ENCODE results near the gene CDC42SE2.
A peak's percentile ranks its signal among the peaks of the same experiment; 100 is the strongest.

CDC42SE2 gene

DNA sequence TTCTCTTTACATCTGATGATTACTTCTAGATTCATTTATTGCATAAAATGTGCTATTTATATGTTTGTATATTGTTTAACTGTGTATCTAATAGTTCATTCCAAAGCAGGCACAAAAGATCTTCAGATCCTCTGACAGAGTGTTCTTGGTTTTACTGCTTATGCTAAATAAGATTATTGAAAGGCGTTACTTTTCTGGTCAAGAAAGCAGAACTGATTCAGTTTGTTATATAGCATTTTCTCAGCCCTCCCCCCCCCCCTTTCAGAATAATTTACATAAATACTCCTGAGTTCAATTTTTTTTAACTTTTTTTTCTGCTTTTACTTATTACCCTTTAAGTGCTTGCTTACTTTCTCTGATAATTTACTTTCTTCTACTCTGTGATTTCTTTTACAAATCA, 15.4 kb downstream of the CDC42SE2 start:
- no peak for DNase-seq

DNA sequence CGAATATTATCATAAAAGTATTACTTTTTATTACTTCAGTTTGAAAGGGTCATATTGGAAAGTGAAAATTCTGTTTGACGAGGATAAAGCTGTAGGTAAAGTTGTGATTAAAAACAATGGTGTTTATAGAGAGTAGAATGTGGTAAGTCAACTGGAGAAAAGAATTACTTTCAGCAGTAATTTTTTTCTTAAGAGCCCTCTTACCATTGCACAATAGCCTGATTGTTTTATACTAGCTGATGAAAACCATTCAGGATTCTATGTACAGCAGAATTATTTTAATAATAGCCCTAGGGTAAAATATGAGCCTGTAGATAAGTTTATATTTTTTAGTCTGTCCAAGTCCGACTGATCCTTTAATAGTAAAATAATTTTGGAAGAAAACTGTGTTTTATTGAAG, 16.6 kb downstream of the CDC42SE2 start:
- no peak for DNase-seq

DNA sequence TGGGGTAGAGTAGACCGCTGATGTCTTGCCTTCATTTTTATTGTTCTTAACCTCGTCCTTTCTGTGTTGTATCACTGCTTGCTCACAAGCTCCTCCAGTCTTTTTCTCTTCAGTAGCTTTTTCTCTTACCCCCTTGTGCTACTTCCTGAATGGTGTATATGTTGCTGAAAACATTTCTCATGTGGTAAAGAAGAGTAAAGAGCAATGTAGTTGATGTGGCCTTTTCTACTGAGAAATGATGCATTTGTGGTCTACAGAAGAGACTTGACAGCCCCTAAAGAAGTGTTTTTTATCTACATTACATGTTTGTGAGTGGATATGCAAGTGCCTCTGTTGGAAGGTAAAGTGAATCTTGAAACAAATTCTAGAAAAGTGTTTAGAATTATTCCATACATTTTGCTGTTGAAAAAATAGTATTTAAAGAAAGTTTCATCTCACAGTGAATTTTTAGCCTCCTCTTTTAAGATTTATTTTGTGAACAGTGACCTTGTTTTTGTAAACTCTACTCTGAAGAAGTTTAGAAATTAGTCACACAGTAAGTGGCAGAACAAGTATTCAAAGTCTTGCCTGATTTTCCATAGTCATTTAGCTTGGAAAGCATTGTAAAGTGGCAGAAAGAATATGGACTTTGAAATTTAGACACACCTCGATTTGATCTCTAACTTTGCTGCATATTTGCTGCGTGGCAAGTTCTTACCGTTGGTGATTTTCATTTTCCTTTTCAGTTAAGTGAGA, 17.4 kb downstream of the CDC42SE2 start:
- DNase-seq = no peak

DNA sequence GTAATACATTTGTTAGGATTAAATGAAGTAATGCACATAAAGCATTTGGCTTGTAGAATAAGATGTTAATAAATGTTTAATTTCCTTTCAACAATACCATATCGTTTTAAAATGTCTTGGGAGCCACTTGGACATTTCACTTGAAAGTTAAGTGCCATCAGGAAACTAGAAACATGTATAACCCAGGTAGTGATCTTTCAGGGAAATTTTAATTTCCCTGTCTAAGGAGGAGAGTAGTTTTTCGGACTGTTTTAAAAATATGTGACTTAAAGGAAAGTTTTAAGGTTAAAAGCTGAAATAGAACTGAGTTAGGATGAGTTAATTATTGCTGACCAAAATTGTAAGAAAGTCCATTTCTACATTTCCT, 18.0 kb downstream of the CDC42SE2 start:
- no peak for DNase-seq

DNA sequence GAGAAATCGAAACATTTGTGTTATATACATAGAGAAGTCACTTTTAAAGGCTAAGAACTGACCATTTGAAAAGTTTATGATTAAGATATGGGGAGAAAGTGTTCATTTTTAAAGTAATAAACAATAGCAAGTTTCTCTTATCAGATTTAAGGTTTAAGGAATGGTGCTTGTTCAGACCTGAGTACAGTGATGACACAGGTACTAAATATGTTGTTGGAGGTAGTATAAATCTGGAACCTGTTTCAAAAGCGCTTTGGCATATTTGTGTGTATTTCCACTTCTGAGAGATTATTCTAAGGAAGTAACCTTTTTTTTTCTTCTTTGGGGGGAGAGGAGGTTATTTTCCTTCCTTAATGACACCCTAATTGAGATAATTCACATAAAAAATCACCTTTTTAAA, 18.4 kb downstream of the CDC42SE2 start:
- no peak for DNase-seq

DNA sequence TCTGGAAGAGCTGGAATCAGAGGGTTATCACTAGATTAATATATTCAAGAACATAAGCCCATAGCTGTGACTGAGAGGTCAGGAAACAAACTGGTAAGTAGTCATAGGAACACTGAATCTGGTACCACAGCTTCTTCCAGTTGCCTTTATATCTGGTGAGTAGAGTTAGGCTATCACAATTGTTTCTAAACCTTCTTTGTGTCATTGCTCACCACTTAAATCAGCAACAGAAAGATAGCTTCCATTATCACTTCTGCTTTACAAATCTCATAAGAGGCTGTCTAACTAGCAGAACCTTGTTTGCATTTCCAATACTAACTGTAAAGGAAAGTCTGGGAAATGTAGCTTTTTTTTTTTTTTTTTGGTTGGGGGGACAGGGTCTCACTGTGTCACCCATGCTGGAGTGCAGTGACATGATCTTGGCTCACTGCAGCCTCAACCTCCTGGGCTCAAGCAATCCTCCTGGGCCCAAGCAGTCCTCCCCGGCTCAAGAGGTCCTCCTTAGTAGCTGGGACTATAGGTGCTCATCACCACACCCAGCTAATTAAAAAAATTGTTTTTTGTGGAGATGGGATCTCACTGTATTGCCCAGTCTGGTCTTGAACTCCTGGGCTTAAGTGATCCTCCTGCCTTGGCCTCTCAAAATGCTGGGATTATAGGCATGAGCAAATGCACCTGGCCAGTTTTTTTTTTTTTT, 22.0 kb downstream of the CDC42SE2 start:
- no peak for DNase-seq

DNA sequence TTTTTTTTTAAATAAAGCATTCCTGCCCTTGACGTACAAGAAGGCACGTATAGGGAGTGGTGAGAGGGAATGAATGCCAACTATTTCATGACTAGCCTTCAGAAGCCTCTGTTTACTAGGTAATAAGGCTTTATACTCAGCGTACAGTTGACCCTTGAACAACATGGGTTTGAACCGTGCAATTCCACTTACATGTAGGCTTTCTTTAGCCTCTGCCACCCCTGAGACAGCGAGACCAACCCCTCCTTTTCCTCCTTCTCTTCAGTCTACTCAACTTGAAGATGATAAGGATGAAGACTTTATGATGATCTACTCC, 22.5 kb downstream of the CDC42SE2 start:
- no peak for DNase-seq

DNA sequence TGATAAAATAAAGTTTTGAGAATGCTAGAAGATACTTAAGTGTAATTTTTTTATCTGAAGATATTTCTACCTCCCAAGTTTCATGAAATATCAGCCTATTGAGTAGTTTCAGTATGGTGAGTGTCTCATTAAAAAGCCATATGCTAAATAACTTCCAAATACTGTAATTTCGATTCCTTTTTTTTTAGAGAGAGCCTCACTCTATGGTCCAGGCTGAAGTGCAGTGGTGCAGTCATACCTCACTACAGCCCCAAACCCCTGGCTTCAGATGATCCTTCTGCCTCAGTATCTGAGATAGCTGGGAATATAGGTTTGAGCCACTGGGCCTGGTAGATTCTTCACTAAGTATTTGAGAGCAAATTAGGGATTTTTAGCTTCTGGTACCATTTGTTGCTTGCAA, 24.5 kb downstream of the CDC42SE2 start:
- no peak for DNase-seq

DNA sequence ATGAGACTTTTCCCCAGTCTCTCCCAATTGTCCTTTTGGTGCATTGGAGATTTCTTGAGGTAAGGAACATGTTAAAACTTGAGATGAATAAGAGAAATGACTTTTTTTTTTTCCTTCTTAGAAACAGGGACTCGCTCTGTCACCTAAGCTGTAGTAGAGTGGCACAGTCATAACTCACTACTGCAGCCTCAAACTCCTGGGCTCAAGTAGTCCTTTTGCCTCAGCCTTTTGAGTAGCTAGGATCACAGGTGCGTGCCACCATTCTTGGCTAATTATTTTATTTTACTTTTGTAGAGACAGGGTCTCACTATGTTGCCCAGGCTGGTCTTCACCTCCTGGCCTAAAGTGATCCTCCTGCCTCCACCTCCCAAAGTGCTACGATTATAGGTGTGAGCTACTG, 25.9 kb downstream of the CDC42SE2 start:
- DNase-seq = no peak

DNA sequence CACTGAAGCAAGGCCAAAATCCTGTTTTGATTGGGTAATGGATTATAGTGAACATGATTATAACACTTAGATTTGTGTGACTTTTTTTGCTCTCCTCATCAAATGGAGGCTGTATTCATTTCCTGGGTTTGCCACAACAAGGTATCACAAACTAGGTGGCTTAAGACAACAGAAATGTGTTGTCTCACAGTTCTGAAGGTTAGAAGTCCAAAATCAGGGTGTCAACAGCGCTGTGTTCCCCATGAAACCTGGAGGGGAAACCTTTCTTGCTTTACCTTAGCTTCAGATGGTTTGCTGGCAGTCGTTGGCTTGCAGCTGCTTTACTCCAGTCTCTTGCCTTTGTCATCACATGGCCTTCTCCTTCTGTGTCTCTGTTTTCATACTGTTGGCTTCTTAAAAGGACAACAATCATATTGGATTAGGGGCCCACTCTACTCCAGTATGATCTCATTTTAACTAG, 32.4 kb downstream of the CDC42SE2 start:
- DNase-seq = no peak

DNA sequence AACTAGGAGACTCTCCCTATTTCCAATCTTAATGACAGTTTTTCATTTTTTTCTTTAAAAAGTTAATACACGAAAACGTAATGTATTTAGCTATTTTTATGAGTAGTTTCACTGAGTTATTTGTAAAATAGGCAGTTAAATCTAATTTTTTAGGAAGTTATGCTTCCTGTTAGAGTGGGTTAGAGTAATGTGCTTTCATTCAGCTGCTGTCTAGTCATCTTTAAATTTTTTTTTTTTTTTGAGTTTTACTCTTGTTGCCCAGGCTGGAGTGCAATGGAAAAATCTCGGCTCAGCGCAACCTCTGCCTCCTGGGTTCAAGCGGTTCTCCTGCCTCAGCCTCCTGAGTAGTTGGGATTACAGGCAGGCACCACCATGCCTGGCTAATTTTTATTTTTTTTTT, 34.0 kb downstream of the CDC42SE2 start:
- no peak for DNase-seq

DNA sequence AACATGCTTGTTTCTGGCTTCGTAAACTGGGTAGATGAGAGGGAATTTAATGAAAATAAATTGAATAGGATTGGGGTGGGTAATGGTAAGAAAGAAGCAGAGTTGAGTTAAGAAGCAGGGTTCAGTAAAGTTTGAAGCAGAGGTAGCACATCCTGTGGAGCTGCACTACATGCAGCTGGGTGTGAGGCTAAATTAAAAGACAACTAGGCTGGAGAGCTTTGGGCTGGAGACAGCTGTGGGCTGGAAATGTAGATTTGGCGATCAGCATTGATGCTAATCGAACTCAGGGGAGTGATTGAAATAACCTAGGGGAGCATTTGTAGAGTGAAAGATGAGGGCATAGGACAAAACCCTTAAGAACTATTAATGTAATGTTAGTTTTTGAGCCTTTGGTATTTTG, 35.6 kb downstream of the CDC42SE2 start:
- DNase-seq = no peak

DNA sequence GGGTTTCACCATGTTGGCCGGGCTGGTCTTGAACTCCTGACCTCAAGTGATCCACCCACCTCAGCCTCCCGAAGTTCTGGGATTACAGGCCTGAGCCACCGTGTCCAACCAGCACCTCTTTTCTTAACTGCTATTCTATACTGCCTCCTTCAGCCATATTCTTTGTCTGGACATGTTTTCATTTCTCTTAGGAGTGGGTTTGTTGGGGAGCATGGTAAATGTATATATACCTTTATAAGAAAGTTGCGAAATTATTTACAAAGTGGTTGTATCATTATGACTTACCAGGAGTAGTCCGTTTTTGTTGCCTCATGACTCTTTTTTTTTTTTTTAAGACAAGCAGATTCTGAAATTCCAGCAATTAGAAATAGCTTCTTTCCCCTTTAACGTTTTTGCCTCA, 38.7 kb downstream of the CDC42SE2 start:
- no peak for DNase-seq

DNA sequence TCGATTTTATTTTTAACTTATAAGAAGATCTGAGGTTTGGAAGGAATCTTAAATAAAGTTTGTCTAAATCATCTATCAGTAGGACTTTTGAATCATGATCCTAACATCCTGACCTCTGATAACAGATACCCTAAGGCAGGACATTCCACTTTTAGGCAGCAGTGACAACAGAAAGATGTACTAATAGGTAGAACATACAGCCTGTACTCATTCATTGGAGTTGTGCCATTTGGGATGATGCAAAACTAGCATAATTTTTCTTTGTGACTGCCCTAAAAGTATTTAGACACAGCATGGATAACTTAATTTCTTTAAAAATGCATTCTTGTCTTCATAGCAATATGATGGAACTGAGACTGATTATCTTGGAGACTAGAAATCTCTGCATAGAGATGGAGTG, 39.7 kb downstream of the CDC42SE2 start:
- DNase-seq = no peak

DNA sequence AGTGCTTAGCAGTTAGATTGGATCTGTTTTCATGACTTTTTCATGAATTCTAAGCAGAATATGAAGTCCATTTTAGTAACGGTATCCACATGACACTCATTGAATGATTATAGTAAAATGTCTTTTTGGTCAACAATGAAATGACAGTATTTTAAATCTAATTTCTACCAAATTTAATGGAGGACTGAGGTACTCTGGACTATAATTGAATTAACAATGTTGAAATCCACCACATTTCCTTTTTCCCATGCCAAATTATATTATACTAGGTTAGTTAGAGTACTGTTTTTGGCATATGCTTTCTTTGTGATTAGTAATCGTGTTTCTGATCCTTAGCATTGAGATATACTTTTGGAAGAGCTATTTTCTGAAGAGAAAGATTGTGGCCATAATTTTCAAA, 40.6 kb downstream of the CDC42SE2 start:
- no peak for DNase-seq

DNA sequence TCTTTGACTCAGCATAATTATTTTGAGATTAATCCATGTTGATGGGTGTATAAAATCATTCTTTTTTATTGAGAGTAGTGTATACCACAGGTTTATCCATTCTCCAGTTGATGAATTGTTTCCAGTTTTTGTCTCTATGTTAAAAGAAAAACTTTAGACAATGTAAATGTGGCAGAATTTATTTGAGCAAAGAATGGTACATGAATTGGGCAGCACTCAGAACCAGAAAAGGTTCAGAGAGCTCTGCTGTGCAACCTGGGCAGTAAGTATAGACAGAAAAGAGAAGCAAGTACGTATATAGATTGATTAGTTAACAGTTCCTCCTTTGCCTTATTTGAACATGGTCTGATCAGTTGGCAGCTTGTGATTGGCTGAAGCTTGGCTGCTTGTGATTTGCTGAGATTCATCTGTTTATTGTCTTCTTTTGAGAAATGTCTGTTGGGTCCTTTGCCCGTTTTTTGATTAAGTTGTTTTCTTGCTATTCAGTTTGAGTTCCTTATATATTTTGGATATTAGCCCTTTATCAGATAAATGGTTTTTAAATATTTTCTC, 41.4 kb downstream of the CDC42SE2 start:
- DNase-seq = no peak

DNA sequence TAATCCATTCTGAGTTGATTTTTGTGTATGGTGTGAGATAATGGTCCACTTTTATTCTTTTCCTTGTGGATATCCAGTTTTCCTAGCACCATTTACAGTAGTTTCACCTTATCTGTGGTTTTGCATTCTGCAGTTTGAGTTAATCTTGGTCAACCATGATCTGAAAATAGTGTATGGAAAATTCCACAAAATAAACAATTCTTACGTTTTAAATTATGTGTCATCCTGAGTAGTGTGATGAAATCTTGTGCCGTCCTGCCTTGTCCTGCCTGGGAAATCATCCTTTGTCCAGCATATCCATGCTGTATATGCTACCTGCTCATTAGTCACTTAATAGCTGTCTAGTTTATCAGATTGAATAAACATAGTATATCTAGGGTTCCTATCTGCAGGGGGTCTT, 42.1 kb downstream of the CDC42SE2 start:
- no peak for DNase-seq

DNA sequence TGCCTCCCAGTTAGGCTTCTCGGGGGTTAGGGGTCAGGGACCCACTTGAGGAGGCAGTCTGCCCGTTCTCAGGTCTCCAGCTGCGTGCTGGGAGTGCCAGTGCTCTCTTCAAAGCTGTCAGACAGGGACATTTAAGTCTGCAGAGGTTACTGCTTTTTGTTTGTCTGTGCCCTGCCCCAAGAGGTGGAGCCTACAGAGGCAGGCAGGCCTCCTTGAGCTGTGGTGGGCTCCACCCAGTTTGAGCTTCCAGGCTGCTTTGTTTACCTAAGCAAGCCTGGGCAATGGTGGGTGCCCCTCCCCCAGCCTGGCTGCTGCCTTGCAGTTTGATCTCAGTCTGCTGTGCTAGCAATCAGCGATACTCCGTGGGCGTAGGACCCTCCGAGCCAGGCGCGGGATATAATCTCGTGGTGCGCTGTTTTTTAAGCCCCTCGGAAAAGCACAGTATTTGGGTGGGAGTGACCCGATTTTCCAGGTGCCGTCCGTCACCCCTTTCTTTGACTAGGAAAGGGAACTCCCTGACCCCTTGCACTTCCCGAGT, 48.5 kb downstream of the CDC42SE2 start:
- peak in 1 of 2 experiments; percentile 54 for DNase-seq

DNA sequence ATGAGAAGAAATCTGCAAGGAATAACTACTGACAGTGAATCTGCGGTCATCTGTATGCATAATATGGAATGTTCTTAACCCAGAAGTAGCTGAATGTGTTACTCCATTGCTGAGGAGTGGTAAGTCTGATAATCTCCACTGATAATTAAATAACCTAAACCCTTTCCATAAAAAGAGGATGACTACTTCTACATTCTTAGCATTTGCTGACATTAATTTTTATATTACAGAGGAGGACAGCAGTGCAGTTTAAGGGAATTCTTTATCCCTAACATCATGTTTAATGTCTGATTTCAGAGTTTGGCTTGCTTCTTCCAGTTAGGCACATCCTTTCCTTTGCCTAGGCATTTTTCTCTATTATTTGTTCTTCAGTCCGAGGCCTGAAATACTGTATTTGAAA, 52.2 kb downstream of the CDC42SE2 start:
- no peak for DNase-seq

DNA sequence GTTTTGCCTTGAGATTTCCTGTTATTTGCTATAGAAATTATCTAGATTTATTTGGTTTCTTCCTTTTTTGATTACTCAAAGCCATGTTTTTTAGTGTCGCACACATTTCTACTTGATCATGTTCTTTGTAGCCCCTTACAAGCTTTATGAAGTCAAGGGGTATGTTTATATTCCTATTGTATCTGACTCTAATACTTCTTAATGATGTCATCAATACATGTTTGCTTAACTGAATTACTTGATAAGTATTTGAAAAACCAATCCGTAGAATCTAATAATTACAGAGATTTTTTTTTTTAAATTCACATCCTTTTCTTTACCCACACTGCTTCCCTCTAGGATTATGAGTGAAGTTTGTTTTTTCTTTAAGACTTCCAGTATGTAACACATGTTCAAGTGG, 53.0 kb downstream of the CDC42SE2 start:
- no peak for DNase-seq

DNA sequence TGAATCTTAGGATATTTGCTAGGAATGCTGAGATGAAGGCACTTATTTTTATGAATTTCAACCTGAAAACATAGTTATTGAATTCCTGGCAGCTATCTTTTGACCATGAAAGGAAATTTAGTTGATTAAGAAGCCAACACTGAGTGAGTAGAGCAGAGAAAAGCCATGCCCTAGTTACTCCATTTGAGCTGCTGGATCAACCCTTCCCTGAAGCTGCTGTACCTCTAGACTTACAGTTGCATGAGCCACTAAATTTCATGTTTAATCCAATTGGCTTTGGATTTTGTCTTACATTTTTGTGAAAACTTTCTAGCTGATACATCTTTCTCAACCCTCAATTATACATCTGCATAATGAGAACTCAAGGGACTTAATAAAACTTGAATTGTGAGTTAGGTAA, 54.6 kb downstream of the CDC42SE2 start:
- DNase-seq = no peak

DNA sequence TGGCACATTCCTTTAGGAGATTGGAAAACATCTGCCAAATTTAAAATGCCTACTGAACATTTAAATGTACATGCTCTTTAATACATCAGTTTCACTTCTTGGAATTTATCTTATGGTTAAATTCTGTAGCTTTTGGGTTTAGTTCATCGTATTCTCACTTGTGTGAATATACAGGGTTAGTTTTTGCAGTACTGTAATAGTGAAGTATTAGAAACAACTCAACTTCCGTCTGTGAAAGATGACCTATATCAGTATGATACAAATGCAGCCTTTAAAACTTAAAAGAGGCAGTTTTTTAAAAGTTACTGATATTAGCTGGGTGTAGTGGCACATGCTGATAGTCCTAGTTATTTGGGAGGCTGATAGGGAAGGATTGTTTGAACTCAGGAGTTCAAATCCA, 57.2 kb downstream of the CDC42SE2 start:
- no peak for DNase-seq

DNA sequence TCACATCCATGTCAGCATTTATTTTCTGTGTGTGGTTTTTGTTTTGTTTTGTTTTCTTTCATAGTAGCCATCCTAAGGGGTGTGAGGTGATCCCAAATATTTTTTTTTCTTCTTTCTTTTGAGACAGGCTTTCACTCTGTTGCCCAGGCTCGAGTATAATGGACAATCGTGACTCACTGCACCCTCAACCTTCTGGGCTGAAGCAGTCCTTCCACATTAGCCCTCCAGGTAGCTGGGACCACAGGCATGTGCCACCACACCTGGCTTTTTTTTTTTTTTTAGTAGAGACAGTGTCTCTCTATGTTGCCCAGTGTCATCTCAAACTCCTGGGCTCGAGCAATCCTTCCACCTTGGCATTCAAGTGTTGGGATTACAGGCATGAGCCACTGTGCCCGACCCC, 59.1 kb downstream of the CDC42SE2 start:
- no peak for DNase-seq

DNA sequence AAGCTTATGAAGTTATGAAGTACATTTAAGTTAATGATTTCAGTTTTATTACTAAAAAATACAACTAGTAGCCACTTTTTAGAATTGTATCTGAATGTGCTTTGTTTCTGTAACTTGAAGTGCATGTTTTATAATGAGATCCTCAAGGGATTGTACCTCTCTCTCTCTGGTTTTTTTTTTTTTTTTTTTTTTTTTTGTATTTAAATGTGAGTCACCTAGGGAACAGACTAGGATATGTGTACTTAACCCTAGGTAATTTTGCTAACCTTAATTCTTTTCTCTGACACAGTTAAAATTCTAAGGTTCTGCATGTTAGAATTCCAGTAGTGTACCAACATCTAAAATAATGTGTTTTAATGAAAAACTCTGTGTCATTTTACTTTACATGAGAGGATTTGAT, 59.5 kb downstream of the CDC42SE2 start:
- no peak for DNase-seq

All from activated T-cell treated with anti-CD3 and anti-CD28 coated beads, Interleukin-2, amount 50 U/mL, for 48 hours (primary cell).